NAMALWA (cell line): ENCODE data around the gene MAP4K1.
"Not testable (repeated sequence)": the region's sequence is repeated elsewhere in the genome, so short reads cannot be mapped to it uniquely, and the experiment has no call there.

Source experiments
- DNase-seq: peaks from one replicate; pipeline ENCODE4 v3.0.0-alpha.2; 2015; ENCODE audit warnings: low spot score

The MAP4K1 gene

GRCh38 chr19:38569368-38569983 is 48.3 kb downstream of the MAP4K1 start:
- DNase-seq: no peak

DNA sequence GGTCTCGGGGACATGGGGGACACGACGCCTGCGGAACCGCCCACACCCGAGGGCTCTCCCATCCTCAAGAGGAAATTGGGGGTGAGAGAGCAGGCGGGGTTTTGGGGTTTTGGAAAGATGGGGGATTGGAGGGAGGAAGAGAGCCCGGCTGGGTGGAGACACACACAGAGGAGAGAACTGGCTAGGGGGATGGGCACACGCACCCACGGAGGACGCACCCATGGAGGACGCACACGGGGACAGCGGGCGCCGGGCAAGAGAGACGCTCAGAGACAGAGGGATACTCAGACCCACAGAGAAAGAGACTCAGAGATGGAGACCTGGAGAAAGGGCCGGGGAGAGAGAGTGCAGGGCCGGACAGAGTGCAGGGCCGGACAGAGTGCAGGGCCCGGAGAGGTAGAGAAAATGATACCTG is 52.1 kb downstream of the MAP4K1 start:
- DNase-seq: no peak

- no peak for DNase-seq
These were observed 52.6 kb downstream of the MAP4K1 start for GRCh38 chr19:38564981-38565690.

- DNase-seq: no peak
These were observed 54.3 kb downstream of the MAP4K1 start for GRCh38 chr19:38563475-38563874.

- DNase-seq: no peak
These were observed 55.7 kb downstream of the MAP4K1 start for GRCh38 chr19:38562096-38562495.

GRCh38 chr19:38561658-38562057 is 56.1 kb downstream of the MAP4K1 start:
- no peak for DNase-seq

- no peak for DNase-seq
These were observed 56.6 kb downstream of the MAP4K1 start for GRCh38 chr19:38561053-38561606.

DNA sequence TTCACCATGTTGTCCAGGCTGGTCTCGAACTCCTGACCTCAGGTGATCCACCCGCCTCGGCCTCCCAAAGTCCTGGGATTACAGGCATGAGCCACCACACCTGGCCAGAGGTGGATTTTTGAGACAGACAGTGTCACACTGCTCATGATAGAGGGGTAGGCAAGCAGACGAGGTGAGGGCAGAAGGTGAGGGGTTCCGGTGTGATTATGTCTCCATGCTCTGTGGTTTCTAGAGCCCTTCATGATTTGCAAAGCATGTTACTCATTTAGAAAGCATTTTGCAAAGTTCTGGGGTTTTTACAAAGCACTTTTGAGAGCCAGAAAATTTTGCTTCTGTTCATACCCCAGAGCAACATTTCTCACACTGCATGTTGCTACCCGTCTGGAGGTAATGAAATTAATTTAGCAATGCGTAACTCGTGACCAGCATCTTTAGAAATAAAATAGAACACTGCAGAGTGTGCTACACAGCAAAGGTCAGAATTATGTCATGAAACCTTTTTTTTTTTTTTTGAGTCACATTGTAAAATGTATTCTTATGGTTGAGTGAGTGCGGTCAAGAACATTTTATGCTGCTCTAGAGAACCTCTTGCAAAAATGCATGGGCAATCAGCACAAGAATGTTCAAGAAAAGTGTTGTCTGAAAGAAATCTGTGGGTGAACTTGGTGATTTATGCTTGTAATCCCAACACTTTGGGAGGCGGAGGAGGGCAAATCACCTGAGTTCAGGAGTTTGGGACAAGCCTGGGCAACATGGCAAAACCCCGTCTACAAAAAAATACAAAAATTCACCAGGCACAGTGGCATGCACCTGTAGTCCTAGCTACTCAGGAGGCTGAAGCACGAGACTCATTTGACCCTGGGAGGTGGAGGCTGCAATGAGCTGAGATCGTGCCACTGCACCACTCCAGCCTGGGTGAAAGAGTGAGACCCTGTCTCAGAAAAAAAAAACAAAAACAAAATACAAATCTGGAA is 58.0 kb downstream of the MAP4K1 start:
- DNase-seq: peak; percentile 33

DNA sequence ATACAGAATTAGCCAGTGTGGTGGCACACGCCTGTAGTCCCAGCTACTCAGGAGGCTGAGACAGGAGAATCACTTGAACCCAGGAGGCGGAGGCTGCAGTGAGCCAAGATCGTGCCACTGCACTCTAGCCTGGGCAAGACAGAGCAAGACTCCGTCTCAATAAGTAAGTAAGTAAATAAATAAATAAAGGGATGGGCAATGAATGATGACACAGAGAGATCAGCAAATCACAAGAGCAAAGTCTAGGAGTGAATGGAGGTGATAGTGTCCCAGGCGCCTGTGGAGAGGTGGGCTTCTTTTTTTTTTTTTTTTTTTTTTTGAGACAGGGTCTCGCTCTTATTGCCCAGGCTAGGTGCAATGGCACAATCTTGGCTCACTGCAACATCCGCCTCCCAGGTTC is 58.8 kb downstream of the MAP4K1 start:
- DNase-seq: not testable (repeated sequence)

- DNase-seq: no peak
These were observed 60.5 kb downstream of the MAP4K1 start for GRCh38 chr19:38557205-38557799.

DNA sequence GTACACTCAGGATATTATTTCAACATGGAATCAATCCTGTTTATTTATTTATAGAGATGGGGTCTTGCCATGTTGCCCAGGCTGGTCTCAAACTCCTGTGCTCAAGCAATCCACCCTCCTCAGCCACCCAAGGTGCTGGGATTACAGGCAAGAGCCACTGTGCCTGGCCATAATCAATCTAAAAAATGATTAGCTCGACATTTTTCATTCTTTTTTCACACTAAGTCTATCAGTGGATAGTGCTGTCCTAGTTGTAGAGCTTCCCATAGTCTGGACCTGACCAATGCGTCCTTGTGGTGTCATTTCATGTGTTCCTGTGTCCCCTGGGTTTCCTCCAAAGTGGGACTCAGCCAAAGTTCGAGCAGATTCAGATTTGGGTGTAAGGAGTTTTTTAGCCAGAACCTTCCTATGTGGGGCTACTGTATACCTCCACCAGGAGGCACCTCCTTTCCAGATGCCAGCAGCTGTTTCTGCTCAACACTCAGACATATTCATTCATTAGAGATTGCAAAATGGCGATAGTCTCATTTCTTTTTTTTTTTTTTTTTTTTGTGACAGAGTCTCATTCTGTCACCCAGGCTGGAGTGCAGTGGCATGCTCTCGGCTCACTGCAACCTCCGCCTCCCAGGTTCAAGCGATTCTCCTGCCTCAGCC is 61.1 kb downstream of the MAP4K1 start:
- peak; percentile 53 for DNase-seq

- no peak for DNase-seq
These were observed 62.6 kb downstream of the MAP4K1 start for GRCh38 chr19:38555200-38555599.

- no peak for DNase-seq
These were observed 63.0 kb downstream of the MAP4K1 start for GRCh38 chr19:38554676-38555141.

DNA sequence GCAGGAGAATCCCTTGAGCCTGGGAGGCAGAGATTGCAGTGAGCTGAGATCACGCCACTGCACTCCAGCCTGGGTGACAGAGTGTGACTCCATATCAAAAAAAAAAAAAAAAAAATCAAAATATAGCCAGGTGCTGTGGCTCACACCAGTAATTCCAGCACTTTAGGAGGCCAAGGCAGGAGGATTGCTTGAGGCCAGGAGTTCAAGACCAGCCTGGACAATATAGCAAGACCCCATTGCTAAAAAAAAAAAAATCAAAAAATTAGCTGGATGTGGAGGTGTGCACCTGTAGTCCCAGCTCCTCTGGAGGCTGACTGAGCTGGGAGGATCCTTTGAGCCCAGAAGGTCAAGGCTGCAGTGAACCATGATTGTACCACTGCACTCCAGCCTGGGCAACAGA is 64.5 kb downstream of the MAP4K1 start:
- DNase-seq: not testable (repeated sequence)

DNA sequence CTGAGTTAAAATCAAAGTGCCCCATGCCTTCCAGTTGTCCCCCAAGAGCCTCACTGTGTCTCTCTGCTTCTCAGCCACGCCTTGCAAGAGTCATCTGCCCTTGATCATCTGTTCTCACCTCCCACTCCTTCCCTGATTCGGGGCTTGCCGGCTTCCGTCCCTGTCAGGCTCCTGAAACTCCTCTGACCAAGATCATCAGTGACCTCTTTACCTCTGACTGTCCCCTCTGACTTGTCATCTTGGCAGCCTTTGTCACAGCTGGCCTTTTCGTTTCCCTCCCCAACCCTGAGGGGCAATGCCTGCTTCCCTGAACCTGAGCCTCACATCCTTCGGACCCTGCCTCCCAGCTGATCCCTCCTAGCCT is 66.3 kb downstream of the MAP4K1 start:
- DNase-seq: no peak

GRCh38 chr19:38550376-38550775 is 67.4 kb downstream of the MAP4K1 start:
- DNase-seq: no peak

DNA sequence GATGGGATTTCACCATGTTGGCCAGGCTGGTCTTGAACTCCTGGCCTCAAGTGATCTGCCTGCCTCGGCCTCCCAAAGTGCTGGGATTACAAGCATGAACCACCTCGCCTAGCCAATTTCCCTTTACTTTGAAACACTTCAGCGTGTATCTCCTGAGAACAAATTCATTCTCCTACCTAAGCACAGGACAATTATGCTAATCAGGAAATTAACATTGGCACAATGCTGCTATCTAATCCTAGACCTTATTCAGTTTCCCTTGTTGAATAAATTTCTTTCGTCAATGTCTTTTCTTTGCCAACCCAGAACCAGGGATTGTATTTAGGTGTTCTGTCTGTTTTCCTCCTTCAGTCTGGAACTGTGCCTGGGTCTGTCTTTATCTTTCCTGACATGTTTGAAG is 67.8 kb downstream of the MAP4K1 start:
- DNase-seq: no peak

GRCh38 chr19:38549061-38549460 is 68.7 kb downstream of the MAP4K1 start:
- DNase-seq: no peak

- DNase-seq: peak; percentile 31
These were observed 70.3 kb downstream of the MAP4K1 start for GRCh38 chr19:38547421-38547820.

DNA sequence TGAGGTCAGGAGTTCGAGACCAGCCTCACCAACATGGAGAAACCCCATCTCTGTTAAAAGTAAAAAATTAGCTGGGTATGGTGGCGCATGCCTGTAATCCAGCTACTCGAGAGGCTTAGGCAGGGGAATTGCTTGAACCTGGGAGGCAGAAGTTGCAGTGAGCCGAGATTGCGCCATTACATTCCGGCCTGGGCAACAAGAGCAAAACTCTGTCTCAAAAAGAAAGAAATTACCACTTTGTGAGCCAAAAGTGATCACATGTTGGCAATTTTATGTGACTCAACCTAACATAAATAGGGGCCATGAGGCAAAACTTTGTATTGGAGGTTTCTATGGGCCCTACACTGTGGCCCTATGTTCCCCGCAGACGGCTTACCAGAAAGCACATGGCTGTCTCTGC is 72.2 kb downstream of the MAP4K1 start:
- no peak for DNase-seq

DNA sequence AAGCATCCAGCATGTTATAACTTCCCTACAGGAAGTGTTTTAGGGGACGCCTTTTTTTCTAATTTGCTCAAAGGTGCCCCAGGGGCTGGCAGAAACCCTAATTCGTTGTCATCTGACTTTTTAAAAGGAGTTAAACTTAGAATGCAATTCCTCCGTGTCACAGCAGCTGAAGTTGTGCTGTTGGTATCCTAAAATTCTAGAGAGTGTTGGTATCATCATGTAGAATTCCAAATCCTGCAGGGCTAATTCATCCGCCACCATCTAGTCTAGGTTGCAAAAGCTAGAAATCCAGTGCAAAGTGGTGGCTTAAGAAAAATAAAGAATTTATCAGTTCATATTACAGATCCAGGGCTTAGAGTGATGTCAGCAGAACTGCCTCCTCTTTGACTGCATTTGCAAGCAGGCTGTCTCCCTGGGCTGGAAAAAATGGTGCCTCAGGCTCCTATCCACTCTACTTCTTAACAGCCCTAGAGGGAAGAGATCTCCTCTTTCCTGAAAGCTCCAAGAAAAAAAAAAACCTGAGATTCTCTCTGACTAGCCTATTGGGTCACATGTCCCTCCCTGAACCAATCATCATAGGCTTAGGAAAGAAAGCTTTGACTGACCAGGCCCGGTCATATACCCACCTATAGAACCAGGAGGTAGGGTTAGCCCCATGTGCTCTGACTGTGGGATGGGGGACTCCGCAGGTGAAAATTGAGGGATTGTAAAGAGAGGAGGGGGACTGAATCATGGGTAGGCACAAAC is 73.0 kb downstream of the MAP4K1 start:
- no peak for DNase-seq
